Stimulated activated CD4-positive, alpha-beta T cell treated with anti-CD3 and anti-CD28 coated beads, Interleukin-12 subunit alpha, Interleukin-12 subunit beta, amount 100 ng/mL, for 4 hours (primary cell): Measurements from ENCODE around the gene LCN12.

Experiments
- DNase-seq: peaks from one replicate; pipeline ENCODE4 v3.0.0-alpha.2; 2020

Gene LCN12

DNA sequence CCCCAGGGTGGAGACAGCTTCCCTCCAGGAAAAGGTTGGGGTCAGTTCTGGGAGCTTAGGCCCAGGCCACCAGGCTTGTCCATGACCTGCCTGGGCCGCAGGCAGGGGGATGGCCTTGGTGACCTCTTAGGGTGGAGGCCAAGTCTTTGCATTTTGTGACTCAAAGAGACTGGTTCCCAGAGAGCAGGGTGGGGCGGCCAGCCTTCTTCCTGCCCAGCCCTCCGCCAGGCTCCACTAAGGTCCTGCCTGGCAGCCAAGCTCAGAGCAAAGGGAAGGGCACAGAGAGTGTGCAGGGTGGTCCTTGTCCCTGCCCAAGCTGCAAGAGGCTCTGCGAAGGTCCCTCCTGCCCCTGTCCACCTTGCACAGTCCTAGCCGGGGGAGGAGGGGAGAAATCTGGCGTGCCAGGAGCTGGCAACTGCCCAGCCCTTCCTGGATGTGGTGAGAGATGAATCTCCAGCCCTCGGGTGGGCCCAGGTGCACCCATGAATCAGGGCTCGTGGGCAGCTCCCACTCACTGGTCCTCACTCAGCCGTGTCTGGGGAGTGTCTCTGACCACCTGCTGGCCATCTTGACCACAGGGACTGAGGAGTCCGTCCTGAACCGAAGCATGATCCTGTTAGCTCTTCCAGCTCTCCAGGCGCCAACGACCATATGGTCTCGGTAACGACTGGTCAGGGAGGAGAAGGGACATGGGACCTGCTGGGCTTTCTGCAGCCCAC, 22.9 kb downstream of the LCN12 start:
- no peak for DNase-seq

DNA sequence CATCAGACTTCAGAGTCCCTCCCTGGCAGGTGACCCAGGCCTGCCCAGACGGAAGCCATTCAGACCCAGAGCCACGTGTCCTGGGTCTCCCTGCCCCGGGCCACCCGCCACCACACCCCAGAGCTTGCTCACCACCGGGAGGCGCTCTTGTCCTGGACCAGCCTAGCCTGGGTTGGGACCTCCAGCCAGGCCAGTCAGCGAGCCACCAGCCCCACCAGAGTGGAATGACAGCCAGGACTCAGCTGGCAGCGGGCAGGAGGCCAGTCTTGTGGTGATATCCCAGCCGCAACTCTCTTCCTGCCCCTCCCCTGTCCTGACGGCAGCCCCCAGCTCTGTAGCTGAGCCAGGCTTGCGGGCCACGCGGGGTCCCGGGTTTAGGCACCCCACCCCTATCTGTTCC, 23.6 kb downstream of the LCN12 start:
- peak; percentile 12 for DNase-seq

DNA sequence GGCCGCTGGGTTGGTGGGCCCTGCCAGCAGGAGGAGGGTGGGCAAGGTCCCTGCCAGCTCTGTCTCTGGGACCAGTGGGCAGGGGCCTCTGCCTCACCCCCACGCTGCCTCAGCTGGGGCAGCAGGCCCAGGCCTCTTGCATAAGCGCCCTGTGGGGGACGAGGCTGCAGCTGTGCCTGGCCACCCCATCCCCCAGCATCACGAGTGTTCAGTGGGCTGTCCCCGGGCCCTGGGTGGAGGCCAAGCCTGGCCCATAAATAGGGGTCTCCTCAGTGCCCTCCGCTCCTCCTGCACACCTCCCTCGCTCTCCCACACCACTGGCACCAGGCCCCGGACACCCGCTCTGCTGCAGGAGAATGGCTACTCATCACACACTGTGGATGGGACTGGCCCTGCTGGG, 25.1 kb downstream of the LCN12 start, which contains the start of gene PTGDS:
PTGDS (plus strand) TSS at position 282 of the 400 bp plus-strand sequence; CDS start at position 357, 75 bp downstream.
- no peak for DNase-seq

DNA sequence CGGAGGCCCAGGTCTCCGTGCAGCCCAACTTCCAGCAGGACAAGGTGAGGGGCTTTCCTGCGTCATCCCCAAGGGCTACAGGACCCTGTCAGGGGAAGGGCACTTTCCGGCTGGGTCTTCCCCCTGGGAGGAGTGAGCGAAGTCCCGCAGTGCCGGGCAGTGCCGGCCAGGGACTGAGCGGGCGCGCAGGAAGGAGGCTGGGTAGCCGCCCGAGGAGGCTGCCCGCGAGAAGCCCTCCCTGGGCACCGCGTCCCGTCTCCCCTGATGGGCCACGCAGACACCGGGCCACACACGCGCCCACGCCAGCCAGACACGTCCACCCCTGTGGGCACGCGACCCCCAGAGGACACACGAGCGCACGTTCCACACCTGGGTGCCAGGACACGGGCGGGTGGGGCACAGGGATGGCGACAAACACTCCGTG, 25.6 kb downstream of the LCN12 start:
- no peak for DNase-seq

DNA sequence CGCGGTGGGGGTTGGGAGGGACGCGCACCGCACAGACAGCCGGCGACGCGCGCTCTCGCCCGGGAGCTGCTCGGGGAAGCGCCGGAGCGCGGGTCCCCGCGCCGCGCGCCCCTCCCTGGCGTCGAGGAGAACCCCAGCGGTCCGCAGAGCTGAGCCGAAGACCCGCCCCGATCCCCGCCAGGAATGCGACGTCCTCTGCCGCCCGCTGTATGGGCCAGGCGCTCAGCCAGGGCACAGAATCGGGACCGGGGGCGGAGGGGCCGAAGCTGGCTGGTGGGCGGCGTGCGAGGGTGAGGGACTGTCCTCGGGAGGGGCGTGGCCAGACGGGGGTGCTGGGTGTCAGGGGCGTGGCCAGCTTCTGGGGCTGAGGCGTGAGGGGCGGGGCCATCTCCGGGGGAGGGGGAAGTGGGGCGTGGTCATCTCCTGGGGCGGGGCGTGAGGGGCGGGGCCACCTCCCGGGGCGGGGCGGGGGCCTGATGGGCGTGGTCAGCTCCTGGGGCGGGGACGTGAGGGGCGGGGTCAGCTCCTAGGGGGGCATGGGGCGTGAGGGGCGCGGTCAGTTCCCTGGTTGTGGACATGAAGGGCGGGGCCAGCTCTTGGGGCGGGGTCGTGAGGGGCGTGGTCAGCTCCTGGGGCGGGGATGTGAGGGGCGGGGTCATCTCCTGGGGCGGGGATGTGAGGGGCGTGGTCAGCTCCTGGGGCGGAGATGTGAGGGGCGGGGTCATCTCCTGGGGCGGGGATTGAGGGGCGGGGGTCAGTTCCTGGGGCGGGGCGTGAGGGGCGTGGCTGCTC, 26.2 kb downstream of the LCN12 start:
- peak; percentile 54 for DNase-seq

DNA sequence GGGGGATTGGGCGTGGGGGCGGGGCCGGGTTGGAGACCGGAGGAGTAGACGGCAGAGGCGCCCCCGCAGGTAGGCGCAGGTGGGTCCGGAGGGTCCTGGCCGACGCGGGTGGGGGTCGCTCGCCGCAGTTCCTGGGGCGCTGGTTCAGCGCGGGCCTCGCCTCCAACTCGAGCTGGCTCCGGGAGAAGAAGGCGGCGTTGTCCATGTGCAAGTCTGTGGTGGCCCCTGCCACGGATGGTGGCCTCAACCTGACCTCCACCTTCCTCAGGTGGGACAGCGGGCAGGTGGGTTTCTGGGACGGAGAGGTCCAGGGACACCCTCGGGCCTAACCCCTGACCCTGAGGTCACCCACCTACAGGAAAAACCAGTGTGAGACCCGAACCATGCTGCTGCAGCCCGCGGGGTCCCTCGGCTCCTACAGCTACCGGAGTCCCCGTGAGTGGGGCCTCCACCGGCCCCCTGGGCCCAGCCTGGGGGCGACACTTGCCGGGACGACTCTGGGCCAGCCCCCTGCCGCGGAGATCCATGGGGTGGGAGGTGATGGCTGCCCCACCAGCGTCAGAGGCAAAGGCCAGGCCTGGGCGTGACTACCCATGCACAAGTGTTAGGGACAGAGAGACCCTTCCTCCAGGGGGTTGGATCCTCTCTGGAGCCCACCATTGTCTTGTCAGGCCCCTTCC, 26.9 kb downstream of the LCN12 start:
- no peak for DNase-seq

DNA sequence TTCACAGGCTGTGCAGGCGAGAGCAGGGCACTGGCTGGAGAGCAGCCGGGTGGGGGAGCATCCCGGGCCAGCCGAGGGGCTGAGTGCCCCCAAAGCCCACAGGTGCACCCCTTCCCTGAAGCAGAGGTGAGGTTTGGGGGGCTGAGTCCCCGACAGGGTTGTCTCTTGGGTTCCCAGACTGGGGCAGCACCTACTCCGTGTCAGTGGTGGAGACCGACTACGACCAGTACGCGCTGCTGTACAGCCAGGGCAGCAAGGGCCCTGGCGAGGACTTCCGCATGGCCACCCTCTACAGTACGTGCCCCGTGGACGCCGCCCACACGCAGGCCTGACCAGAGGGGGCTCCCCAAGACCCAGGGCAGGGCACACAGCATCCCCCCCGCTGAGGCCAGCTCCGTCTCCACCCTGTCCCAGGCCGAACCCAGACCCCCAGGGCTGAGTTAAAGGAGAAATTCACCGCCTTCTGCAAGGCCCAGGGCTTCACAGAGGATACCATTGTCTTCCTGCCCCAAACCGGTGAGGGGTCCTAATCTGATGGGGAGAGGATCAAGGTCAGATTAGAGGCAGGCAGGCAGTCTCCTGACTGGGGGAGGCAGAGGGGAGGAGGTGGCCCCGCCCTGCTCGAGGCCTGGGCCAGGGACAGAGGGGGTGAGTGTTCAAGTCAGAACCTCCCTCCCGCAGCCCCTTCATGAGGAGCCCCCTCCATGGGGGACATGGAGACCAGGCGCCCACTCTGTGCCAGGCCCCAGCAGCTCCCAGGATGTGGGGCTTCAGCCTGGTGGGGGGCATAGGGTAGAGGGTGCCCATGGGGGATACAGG, 27.9 kb downstream of the LCN12 start:
- no peak for DNase-seq

DNA sequence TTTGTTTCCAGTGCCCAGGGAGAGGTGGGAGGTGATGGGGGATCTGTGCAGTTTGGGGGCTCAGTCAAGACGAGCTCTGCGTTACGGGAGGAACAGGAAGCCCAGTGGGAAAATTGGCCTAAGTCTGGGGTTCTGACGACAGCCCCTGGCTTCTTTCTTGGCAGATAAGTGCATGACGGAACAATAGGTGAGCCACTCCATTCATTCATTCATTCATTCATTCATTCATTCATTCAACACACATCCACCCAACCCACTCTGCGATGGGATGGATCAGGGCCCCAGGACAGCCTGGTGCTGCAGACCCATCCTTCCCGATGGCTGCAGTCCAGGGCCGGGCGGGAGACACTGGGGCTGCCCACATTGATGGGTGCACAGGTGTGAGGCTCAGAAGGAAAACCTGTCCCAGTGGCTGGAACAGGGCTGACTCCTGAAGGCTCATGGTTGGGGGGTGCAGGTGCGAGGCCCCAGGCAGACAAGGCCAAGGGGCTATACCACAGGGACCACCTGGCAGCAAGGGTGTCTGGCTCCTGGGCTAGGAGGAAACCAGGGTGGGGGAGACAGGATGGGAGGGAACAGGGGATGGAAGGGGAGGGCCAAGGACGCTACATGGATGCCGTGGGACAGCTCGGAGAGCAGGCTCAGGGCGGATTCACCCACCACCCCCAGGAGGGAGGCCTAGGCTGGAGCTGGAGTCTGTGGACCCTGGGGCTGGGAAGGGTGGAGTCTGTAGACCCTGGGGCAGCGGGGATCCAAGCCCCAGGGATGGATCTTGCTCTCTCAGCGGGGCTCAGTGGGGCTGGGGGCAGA, 28.8 kb downstream of the LCN12 start:
- no peak for DNase-seq

DNA sequence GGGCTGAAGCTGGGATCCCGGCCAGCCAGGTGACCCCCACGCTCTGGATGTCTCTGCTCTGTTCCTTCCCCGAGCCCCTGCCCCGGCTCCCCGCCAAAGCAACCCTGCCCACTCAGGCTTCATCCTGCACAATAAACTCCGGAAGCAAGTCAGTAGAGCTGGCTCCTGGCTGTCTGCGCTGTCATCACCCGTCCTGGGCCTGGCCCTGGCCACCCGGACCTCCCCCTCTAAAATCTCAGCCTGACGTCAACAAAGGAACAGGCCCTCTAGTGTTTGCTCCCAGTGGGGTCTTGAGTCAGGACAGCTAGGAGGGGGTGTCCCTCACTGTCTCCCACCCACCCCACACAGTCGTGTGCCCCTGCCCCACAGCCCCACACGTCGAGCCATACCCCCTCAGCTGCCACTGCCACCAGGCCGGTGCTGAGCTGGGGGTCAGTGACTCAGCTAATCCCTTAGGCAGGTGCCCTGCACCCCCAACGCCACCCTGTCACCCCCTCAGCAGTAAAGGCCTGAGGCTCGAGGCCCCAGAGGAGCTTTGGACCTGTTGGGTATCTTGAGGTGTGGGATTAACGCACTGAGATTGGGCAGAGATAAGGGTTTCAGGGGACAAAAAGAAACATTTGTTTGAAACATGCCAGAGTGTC, 29.6 kb downstream of the LCN12 start:
- no peak for DNase-seq

DNA sequence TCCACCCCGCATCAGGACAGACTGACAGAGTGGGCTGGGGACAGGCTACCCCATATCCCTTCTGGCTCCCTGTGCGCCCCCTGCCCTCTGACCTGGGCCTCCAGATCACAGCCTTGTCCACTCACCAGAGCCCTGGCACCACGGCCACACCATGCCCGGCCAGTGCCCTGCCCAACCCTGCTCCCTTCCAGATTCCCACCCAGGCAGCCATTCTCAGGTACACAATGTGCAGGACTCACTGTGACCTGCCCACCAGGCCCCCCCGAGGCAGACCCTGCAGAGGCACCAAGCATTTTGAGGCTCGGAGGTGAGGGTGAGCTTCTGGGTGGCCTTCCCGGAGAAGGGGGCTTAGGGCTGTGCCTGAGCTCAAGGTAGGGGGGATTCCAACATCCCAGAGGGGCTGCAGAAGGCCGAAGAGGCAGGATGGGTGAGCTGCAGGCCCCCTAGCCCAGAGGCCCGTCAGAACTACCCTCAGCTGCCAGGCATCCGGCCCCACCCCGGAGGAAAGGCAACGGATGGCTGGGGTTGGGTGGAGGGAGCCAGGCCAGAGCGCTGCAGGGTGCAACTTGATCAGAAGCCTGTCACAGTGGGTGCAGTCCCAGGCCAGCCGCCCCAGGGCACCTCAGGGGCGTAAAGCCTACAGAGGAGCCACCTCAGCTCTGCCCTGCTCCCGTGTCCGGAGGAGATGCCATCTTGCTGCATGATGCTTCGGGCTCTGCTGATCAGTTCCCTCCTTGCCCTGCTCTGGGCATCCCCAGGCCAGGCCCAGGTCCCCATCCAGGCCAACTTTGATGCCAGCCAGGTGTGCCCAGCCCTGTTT, 30.4 kb downstream of the LCN12 start, which contains the start of gene LCNL1:
LCNL1 (plus strand) TSS at position 762 of the 820 bp plus-strand sequence. CDS start 594 bp downstream, outside the sequence.
- DNase-seq: no peak

DNA sequence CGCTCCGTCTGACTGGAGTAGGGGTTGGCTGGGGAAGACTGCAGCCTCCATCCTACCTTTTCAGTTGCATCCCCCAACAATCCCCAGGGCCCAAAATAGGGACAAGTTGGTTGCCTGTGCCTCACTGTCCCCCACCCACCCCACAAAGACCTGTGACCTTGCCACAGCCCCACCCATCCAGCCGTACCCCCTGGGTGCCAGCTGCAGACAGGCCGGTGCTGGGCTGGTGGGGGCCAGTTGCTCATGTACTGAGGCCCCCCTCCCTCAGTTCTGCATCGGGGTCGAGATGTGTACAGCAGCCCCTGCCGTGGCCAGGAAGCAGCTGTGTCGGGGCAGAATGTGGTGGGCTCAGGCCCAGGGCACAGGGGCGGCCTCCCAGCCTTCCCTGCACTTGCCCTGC, 31.1 kb downstream of the LCN12 start:
- no peak for DNase-seq

DNA sequence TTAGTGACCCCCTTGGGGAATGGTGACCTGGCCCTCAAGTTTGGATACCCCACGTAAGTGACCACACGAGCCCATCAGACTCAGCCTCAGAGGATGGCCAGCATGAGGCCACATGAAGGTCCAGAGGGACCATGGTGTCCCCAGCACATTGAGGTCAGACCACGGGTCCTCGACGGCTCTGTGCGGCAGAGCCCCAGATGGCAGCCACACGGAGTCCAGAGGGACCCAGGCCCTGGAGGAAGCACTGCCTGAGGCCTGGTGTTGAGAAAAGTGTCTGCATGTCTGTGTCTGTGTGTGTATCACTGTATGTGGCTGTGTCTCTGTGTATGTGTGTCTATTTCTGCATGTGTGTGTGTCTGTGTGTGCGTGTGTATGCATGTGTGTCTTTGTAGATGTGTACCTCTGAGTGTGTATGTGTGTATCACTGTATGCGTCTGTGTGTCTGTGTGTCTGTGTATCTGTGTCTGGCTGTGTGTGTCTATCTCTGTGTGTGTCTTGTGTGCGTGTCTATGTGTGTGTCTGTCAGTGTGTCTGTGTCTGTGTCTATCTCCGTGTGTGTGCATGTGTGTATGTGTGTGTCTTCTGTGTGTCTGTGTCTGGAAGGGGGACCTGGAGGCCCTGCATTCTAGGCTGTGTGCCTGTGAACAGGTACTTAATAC, 31.7 kb downstream of the LCN12 start:
- no peak for DNase-seq

DNA sequence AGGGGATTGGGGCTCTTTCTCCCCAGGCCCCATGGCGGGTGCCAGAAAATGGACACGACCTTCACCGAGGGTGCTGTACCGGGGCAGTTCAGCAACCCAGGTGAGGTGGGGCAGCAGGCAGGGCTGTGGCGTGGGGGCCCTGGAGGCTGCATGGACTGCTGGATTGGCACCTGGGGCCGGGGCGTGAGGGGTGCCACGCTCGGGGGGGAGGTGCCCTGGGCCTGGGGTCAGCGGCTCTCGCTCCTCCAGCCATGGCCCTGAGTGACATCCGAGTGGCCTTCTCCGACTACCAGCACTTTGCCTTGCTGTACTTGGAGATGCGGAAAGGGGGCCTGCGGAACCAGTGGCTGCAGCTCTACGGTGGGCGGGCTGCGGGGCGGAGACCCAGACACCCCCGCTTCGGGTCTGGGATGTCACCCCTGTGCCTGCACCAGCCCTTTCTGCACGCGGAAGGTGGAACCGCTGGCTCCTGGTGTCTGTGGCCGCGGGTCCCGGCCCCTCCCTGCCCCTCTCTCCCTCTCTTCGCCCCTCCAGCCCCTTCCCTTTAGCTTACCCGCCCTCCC, 32.5 kb downstream of the LCN12 start:
- no peak for DNase-seq

DNA sequence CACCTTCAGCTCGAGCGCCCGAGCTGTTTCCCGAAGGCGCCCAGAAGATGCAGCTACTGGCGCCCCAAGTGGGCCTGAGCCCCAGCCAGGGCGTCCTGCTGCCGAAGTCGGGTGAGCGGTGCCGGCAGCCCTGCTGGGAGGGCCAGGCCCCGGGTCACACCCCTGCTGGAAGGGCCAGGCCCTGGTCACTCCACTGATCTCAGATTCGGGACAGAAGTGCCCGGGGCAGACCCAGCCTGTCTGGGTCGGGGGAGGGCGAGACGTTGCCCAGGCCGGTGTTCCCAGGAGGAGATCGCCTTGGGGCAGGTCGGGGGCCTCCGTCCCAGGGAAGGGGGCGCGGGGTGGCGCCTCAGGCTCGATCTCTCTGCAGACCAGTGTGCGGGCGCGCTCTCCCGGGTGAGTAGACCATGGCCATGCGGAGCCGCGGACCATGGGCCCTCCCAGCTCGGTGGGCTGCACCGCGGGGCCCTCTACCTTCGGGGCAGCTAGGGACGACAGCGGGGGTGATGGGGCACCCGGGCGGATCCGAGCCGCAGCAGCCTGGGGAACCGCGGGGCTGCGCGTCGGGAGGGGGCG, 33.0 kb downstream of the LCN12 start:
- DNase-seq: no peak

DNA sequence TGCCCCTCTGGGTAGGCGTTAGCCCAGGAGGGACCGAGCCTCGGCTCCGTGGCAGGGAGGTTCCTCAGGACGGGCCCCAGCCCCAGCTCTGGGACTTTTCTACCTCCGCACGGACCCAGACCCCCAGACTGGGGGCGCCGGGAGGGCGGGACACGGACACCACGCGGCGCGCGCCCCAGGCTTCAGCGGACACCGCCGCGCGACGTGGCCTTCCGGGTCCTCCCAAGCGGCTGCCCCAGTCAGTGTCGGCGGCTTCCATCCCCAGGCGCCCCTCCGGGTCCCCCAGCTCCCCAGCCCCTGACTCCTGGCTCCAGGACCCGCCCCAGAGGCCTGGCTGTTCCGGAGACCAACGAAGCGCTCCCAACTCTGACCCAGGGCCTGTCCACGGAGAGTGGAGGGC, 33.8 kb downstream of the LCN12 start:
- DNase-seq: no peak

DNA sequence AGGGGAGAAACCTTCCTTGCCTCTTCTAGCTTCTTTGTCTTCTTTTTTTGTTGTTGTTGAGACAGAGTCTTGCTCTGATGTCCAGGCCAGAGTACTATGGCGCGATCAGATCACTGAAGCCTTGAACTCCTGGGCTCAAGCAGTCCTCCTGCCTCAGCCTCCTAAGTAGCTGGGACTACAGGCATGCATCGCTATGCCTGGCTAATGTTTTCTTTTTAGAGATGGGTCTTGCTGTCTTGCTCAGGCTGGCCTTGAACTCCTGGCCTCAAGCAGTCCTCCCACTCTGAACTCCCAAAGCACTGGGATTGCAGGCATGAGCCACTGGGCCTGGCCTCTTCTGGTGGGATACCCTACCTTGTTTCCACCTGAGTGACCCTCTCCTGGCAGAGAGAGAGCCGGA, 36.8 kb downstream of the LCN12 start:
- no peak for DNase-seq

DNA sequence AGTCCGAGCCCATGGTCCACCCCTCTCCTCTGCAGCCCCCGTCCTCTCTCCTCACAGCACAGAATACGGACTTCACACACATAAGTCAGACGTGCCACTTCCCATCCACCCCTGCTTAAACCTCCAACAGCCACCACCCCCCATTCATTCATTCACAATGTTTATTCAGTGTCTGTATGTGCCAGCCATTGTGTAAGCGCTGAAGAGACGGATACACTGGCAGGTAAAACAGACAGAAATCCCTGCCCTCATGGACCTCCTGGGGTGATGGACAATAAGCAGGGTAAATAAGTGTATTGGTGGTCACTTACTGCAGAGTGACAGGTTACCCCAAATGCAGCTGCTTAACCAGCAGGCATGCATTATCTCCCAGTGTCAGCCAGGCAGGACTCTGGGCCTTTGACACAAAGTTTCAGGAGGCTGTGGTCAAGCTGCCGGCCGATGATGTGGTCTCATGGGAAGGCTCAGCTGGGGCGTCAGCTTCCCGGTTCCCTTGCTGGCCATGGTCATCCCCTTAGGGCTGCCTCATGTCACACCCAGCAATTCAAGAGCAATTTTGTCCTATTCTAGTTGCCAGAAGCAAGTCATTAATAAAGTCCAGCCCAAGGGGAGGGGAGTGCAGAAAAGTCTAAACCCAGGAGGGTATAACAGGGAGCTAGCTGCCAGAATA, 38.3 kb downstream of the LCN12 start:
- no peak for DNase-seq
